ENCODE data around the gene LMAN2.
A peak's percentile ranks its signal among the peaks of the same experiment; 100 is the strongest.

Gene LMAN2

DNA sequence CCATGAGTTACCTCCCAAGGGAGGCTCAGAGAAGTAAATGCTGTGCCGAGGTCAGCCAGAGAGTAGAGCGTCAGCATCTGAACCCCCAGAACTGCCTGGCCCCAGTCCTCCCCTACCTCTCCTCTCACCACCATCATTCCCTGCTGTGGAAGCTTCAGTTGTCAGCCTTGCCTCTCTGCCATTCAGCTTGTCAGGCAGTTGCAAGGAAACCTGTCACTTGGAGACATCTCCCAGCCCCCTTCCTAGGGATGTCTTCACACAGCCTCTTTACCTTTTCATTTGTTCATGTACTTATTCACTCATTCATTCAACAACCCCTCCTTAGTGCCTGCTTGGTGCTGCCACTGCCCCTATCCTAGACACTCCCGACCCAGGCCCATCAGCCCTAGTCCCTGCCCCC, 8.4 kb upstream of the LMAN2 start:
- H3K27me3 ChIP-seq (replicated peaks in 2 of 5; ENCODE audit: control insufficient read depth in 4 of 5, insufficient read depth in 5 of 5, low read length in 4 of 5), result no peaks in the 10 kb centered on the region
- peak overlapping the region in 3 of 7 experiments; percentile 19 to 88 (median 84) for H3K4me3 ChIP-seq (ENCODE audit: control insufficient read depth in 1 of 7, extremely low read depth in 1 of 7, insufficient read depth in 4 of 7, low read depth in 2 of 7, low read length in 6 of 7)
- POLR2A ChIA-PET, result no interaction called here
- peaks cover 0 to 2% (median 0%) of the 10 kb centered on the region in 4 experiments for H3K36me3 ChIP-seq (ENCODE audit: control insufficient read depth in 4 of 4, insufficient read depth in 4 of 4, low read length in 3 of 4)
- CTCF ChIA-PET, result interaction anchor here (1.0 to 13.7 kb wide), 8 partner anchors 12 to 51 kb away, joined by 3 to 131 read pairs (median 13); no protein-coding TSS in a partner anchor
- H3K4me1 ChIP-seq (ENCODE audit: control extremely low read depth in 1 of 4, control insufficient read depth in 4 of 4, insufficient read depth in 4 of 4, low read length in 3 of 4), result peaks cover 8 to 91% (median 83%) of the 10 kb centered on the region in 4 experiments
- H3K9me3 ChIP-seq (ENCODE audit: control extremely low read depth in 1 of 5, control insufficient read depth in 4 of 5, insufficient read depth in 2 of 5, low read depth in 1 of 5, low read length in 4 of 5), result no peaks in the 10 kb centered on the region
- no peak for DNase-seq
- 84% methylated on average over 3 of the region's 3 CpGs for WGBS (ENCODE audit: insufficient coverage)
- H3K27ac ChIP-seq (ENCODE audit: insufficient read depth in 1 of 2, low read depth in 1 of 2, low read length in 2 of 2, poor library complexity in 1 of 2, severe bottlenecking in 2 of 2), result peak overlapping the region in 1 of 2 experiments; percentile 85

DNA sequence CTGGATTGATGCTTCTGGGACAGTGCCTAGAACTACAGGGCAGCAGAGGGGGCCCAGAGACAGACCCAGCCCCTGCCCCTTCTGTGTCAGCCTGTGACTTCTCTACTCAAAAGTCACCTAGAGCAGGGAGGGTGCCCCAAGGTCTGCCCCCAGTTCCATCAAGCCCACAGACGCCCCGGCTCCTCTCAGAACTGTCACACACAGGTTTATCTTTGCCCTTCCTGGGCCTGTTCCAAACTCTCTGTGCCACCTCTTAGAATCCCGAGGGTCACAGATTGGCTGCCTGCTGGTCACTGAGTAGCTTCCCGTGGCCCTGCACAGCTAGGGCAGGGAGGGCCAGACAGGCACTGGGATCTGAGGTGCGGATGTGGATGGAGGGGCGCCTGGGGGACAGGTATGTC, 8.0 kb upstream of the LMAN2 start:
- H3K9me3 ChIP-seq (ENCODE audit: control extremely low read depth in 1 of 5, control insufficient read depth in 4 of 5, insufficient read depth in 2 of 5, low read depth in 1 of 5, low read length in 4 of 5), result no peaks in the 10 kb centered on the region
- peak overlapping the region in 1 of 2 experiments; percentile 85 for H3K27ac ChIP-seq (ENCODE audit: insufficient read depth in 1 of 2, low read depth in 1 of 2, low read length in 2 of 2, poor library complexity in 1 of 2, severe bottlenecking in 2 of 2)
- 89% methylated on average over 4 of the region's 6 CpGs for WGBS (ENCODE audit: insufficient coverage)
- POLR2A ChIA-PET, result no interaction called here
- CTCF ChIA-PET, result interaction anchor here (1.0 to 13.7 kb wide), 10 partner anchors 12 to 50 kb away, joined by 3 to 131 read pairs (median 4); partner anchors contain the start of gene SLC34A1
- peaks cover 0 to 2% (median 0%) of the 10 kb centered on the region in 4 experiments for H3K36me3 ChIP-seq (ENCODE audit: control insufficient read depth in 4 of 4, insufficient read depth in 4 of 4, low read length in 3 of 4)
- H3K27me3 ChIP-seq (replicated peaks in 2 of 5; ENCODE audit: control insufficient read depth in 4 of 5, insufficient read depth in 5 of 5, low read length in 4 of 5), result no peaks in the 10 kb centered on the region
- H3K4me3 ChIP-seq (ENCODE audit: control insufficient read depth in 1 of 7, extremely low read depth in 1 of 7, insufficient read depth in 4 of 7, low read depth in 2 of 7, low read length in 6 of 7), result peak overlapping the region in 4 of 7 experiments; percentile 74 to 93 (median 86)
- no peak for DNase-seq
- peaks cover 8 to 94% (median 82%) of the 10 kb centered on the region in 4 experiments for H3K4me1 ChIP-seq (ENCODE audit: control extremely low read depth in 1 of 4, control insufficient read depth in 4 of 4, insufficient read depth in 4 of 4, low read length in 3 of 4)

DNA sequence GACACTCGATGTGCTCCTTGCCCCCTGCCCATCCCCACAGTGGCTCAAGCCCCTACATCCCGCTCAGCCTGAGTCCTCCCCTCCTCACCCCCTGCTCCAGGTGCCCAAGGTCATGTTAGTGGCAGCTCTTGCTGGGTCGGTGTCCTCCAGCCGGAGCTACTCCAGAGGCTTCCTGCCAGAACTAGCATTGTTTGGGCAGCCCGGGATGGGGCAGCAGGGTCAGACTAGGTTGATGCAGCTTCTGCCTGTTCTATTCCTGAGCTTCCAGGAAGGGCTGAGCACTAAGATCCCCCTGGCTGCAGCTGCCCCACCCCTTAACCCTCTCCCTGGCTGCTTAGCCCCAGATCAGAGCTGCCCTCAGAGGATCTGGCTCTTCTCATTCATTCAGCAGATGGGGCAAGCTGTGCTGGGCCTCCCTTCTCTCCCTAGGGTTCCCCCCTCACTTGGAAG, 6.9 kb upstream of the LMAN2 start:
- WGBS (ENCODE audit: insufficient coverage), result 3% methylated on average over 4 of the region's 5 CpGs
- Histone ChIP-seq H3K27ac (ENCODE audit: insufficient read depth in 1 of 2, low read depth in 1 of 2, low read length in 2 of 2, poor library complexity in 1 of 2, severe bottlenecking in 2 of 2) (peak overlapping the region; percentile 77 to 85), H3K4me1 (ENCODE audit: control extremely low read depth in 1 of 4, control insufficient read depth in 4 of 4, insufficient read depth in 4 of 4, low read length in 3 of 4) (peaks cover 8 to 86% (median 73%) of the 10 kb centered on the region in 4 experiments), H3K36me3 (ENCODE audit: control insufficient read depth in 4 of 4, insufficient read depth in 4 of 4, low read length in 3 of 4) (peaks cover 0 to 2% (median 0%) of the 10 kb centered on the region in 4 experiments), H3K4me3 (ENCODE audit: control insufficient read depth in 1 of 7, extremely low read depth in 1 of 7, insufficient read depth in 4 of 7, low read depth in 2 of 7, low read length in 6 of 7) (peak overlapping the region; percentile 65 to 93 (median 84)), H3K9me3 (ENCODE audit: control extremely low read depth in 1 of 5, control insufficient read depth in 4 of 5, insufficient read depth in 2 of 5, low read depth in 1 of 5, low read length in 4 of 5) (no peaks in the 10 kb centered on the region), H3K27me3 (replicated peaks in 2 of 5; ENCODE audit: control insufficient read depth in 4 of 5, insufficient read depth in 5 of 5, low read length in 4 of 5) (no peaks in the 10 kb centered on the region)
- no peak for DNase-seq
- ChIA-PET CTCF (interaction anchor here (0.7 to 13.7 kb wide), 12 partner anchors 13 to 87 kb away, joined by 3 to 131 read pairs (median 4); partner anchors contain the start of gene SLC34A1), POLR2A (no interaction called here)

DNA sequence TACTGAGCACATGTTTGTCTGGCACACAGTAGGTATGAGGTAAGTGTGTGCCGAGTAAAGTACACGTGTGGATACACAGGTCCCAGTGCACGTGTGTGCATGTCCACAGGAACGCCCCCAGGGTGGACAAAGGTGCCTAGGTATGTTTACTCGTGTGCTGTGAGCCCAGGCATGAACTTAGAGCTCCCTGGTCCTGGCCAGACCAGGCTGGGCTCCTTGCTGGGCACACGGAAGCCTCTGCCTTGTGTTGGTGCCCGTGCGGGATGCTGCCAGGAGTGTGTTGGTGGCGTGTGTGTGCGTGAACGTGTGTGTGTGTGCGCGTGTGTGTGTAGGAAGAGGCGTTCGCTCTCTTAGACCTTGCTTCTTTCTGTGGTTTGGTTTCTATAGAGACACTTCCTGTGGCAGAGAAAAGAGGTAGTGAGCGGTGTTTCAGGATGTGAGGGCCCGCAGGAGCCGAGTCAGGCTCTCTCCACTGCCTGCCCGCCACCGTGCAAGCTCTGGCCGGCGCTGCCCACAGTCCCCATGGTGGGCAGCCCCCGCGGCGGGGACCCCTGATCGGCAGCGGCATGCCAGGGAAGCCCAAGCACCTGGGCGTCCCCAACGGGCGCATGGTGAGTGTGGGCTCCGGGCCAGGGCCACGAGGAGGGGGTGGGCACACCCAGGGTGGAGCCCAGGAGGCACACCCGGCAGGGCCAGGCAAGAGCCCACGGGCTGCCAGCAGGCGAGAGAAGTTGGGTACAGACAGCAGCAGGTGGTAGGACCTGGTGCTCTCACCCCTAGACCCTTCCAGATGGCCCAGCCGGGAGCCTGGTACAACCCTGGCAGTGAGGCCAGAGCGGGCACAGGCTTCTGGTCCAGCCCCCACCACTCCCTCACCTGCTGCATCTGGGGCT, 6.2 kb upstream of the LMAN2 start, which contains the start of gene RGS14:
Gene RGS14, plus strand, starts transcription at position 466 of the 893 bp plus-strand sequence. Its CDS starts 101 bp downstream, at position 567.
- peaks cover 8 to 83% (median 72%) of the 10 kb centered on the region in 4 experiments for H3K4me1 ChIP-seq (ENCODE audit: control extremely low read depth in 1 of 4, control insufficient read depth in 4 of 4, insufficient read depth in 4 of 4, low read length in 3 of 4)
- CTCF ChIA-PET, result interaction anchor here (1.3 to 13.7 kb wide), 9 partner anchors 14 to 49 kb away, joined by 3 to 131 read pairs (median 9); partner anchors contain the start of gene SLC34A1
- DNase-seq, result peak; percentile 94 to 98 (median 96)

DNA sequence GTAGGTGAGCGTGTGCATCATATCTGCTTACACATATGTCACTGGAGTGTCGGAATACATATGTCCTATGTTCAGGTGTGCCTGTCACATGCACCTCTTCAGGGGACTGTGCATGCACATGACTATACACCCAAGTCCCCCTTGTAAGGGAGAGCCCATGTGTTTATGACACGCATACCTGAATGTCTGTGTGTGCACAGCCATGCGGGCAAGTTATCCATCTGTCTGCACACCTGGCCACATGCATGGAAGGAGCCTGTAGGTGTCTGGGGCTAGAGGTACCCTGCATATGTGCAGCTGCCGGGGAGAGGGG, 5.6 kb upstream of the LMAN2 start:
- Histone ChIP-seq H3K27ac (ENCODE audit: insufficient read depth in 1 of 2, low read depth in 1 of 2, low read length in 2 of 2, poor library complexity in 1 of 2, severe bottlenecking in 2 of 2) (peak overlapping the region in 1 of 2 experiments; percentile 85), H3K9me3 (ENCODE audit: control extremely low read depth in 1 of 5, control insufficient read depth in 4 of 5, insufficient read depth in 2 of 5, low read depth in 1 of 5, low read length in 4 of 5) (no peaks in the 10 kb centered on the region), H3K4me1 (ENCODE audit: control extremely low read depth in 1 of 4, control insufficient read depth in 4 of 4, insufficient read depth in 4 of 4, low read length in 3 of 4) (peaks cover 8 to 80% (median 69%) of the 10 kb centered on the region in 4 experiments), H3K27me3 (replicated peaks in 2 of 5; ENCODE audit: control insufficient read depth in 4 of 5, insufficient read depth in 5 of 5, low read length in 4 of 5) (no peaks in the 10 kb centered on the region), H3K36me3 (ENCODE audit: control insufficient read depth in 4 of 4, insufficient read depth in 4 of 4, low read length in 3 of 4) (peaks cover 0 to 2% (median 0%) of the 10 kb centered on the region in 4 experiments), H3K4me3 (ENCODE audit: control insufficient read depth in 1 of 7, extremely low read depth in 1 of 7, insufficient read depth in 4 of 7, low read depth in 2 of 7, low read length in 6 of 7) (peak overlapping the region in 6 of 7 experiments; percentile 33 to 93 (median 85))
- POLR2A ChIA-PET, result no interaction called here
- CTCF ChIA-PET, result interaction anchor here (0.5 to 13.7 kb wide), 8 partner anchors 15 to 48 kb away, joined by 3 to 131 read pairs (median 7); no protein-coding TSS in a partner anchor
- 69% methylated on average over 3 of the region's 5 CpGs for WGBS (ENCODE audit: insufficient coverage)
- DNase-seq, result no peak

More for the DNA sequence above, 6.2 kb upstream of the LMAN2 start, which contains the start of gene RGS14:
- H3K9me3 ChIP-seq (ENCODE audit: control extremely low read depth in 1 of 5, control insufficient read depth in 4 of 5, insufficient read depth in 2 of 5, low read depth in 1 of 5, low read length in 4 of 5), result no peaks in the 10 kb centered on the region
- POLR2A ChIA-PET, result no interaction called here
- no peaks in the 10 kb centered on the region for H3K27me3 ChIP-seq (replicated peaks in 2 of 5; ENCODE audit: control insufficient read depth in 4 of 5, insufficient read depth in 5 of 5, low read length in 4 of 5)
- peak within 1 kb of the TSS; percentile 77 to 85 for H3K27ac ChIP-seq (ENCODE audit: insufficient read depth in 1 of 2, low read depth in 1 of 2, low read length in 2 of 2, poor library complexity in 1 of 2, severe bottlenecking in 2 of 2)
- peak within 1 kb of the TSS; percentile 65 to 93 (median 84) for H3K4me3 ChIP-seq (ENCODE audit: control insufficient read depth in 1 of 7, extremely low read depth in 1 of 7, insufficient read depth in 4 of 7, low read depth in 2 of 7, low read length in 6 of 7)
- H3K36me3 ChIP-seq (ENCODE audit: control insufficient read depth in 4 of 4, insufficient read depth in 4 of 4, low read length in 3 of 4), result peaks cover 0 to 2% (median 0%) of the 10 kb centered on the region in 4 experiments
- WGBS (ENCODE audit: insufficient coverage), result 0% methylated on average over 33 of the region's 37 CpGs

DNA sequence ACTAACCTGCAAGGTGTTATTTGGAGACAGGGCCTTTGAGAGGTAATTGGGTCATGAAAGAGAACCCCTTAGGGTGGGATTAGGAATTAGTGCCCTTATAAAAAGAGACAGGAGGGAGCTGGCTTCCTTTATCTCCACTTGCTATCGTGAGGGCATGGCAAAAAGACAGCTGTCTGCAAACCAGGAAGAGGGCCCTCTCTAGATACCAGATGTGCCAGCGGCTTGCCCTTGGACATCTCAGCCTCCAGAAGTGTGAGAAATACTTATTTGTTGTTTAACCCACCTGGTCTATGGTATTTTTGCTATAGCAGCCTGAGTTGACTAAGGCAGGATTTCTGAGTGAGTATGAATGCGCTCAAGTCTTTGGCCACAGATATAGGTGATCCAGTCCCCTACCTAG, 5.3 kb upstream of the LMAN2 start:
- no peaks in the 10 kb centered on the region for H3K9me3 ChIP-seq (ENCODE audit: control extremely low read depth in 1 of 5, control insufficient read depth in 4 of 5, insufficient read depth in 2 of 5, low read depth in 1 of 5, low read length in 4 of 5)
- H3K27me3 ChIP-seq (replicated peaks in 2 of 5; ENCODE audit: control insufficient read depth in 4 of 5, insufficient read depth in 5 of 5, low read length in 4 of 5), result no peaks in the 10 kb centered on the region
- H3K36me3 ChIP-seq (ENCODE audit: control insufficient read depth in 4 of 4, insufficient read depth in 4 of 4, low read length in 3 of 4), result peaks cover 0 to 2% (median 0%) of the 10 kb centered on the region in 4 experiments
- 100% methylated on average over 1 of the region's 3 CpGs for WGBS (ENCODE audit: insufficient coverage)
- ChIA-PET CTCF (interaction anchor here (0.5 to 13.7 kb wide), 11 partner anchors 15 to 48 kb away, joined by 3 to 131 read pairs (median 5); no protein-coding TSS in a partner anchor), POLR2A (interaction anchor here (0.5 kb wide), 1 partner anchor 759 kb away, joined by 3 read pairs; no protein-coding TSS in a partner anchor)
- peaks cover 8 to 80% (median 68%) of the 10 kb centered on the region in 4 experiments for H3K4me1 ChIP-seq (ENCODE audit: control extremely low read depth in 1 of 4, control insufficient read depth in 4 of 4, insufficient read depth in 4 of 4, low read length in 3 of 4)
- H3K4me3 ChIP-seq (ENCODE audit: control insufficient read depth in 1 of 7, extremely low read depth in 1 of 7, insufficient read depth in 4 of 7, low read depth in 2 of 7, low read length in 6 of 7), result peak overlapping the region in 1 of 7 experiments; percentile 88
- peak overlapping the region in 1 of 2 experiments; percentile 6 for H3K27ac ChIP-seq (ENCODE audit: insufficient read depth in 1 of 2, low read depth in 1 of 2, low read length in 2 of 2, poor library complexity in 1 of 2, severe bottlenecking in 2 of 2)
- no peak for DNase-seq
